GM19351 (cell line): ENCODE results near the gene HGFAC.

Source experiments
- ATAC-seq: cut with Tn5 transposase; IDR thresholded peaks from one replicate; pipeline ENCODE4 v1.9.1; 2021; ENCODE audit warnings: mild to moderate bottlenecking, moderate library complexity; ENCODE audit not compliant: unreplicated experiment

HGFAC gene

GRCh38 chr4:3471886-3472285 is 30.1 kb downstream of the HGFAC start:
- ATAC-seq: no peak

GRCh38 chr4:3472411-3473141 is 30.8 kb downstream of the HGFAC start:
- ATAC-seq: no peak

GRCh38 chr4:3473181-3473950 is 31.6 kb downstream of the HGFAC start:
- ATAC-seq: no peak

- no peak for ATAC-seq
Observed at GRCh38 chr4:3473996-3474765, 32.4 kb downstream of the HGFAC start.

GRCh38 chr4:3475041-3475712 is 33.4 kb downstream of the HGFAC start:
- no peak for ATAC-seq

- ATAC-seq: no peak
Observed at GRCh38 chr4:3475713-3476260, 34.0 kb downstream of the HGFAC start.

- ATAC-seq: no peak
Observed at GRCh38 chr4:3476341-3476747, 34.6 kb downstream of the HGFAC start.

- ATAC-seq: no peak
Observed at GRCh38 chr4:3476936-3477749, 35.4 kb downstream of the HGFAC start.

- ATAC-seq: no peak
Observed at GRCh38 chr4:3477750-3478430, 36.1 kb downstream of the HGFAC start.

GRCh38 chr4:3478446-3479357 is 36.9 kb downstream of the HGFAC start:
- no peak for ATAC-seq

- ATAC-seq: no peak
Observed at GRCh38 chr4:3479358-3480101, 37.8 kb downstream of the HGFAC start.

GRCh38 chr4:3480528-3481112 is 38.9 kb downstream of the HGFAC start:
- peak; percentile 74 for ATAC-seq

- ATAC-seq: no peak
Observed at GRCh38 chr4:3481113-3481531, 39.4 kb downstream of the HGFAC start.

GRCh38 chr4:3481783-3482393 is 40.1 kb downstream of the HGFAC start:
- ATAC-seq: no peak

- no peak for ATAC-seq
Observed at GRCh38 chr4:3482707-3483106, 40.9 kb downstream of the HGFAC start.

GRCh38 chr4:3483471-3483921 is 41.7 kb downstream of the HGFAC start:
- ATAC-seq: no peak
